Endothelial cell of umbilical vein (primary cell): ENCODE data around the gene LYVE1.

Experiments
- EZH2 ChIP-seq: IDR thresholded peaks from 2 replicates; pipeline ENCODE4 v1.6.1; 2012; ENCODE audit warnings: borderline replicate concordance, low read depth, mild to moderate bottlenecking, moderate library complexity, low read length, inconsistent platforms; ENCODE audit not compliant: severe bottlenecking
- FOS ChIP-seq: IDR thresholded peaks from 2 replicates; pipeline ENCODE4 v1.6.1; 2011; ENCODE audit warnings: mild to moderate bottlenecking, low read length, moderate library complexity, borderline replicate concordance; ENCODE audit not compliant: insufficient read depth
- GATA2 ChIP-seq: IDR thresholded peaks from 2 replicates; pipeline ENCODE4 v1.7.0; 2011; ENCODE audit warnings: low read depth, mild to moderate bottlenecking, moderate library complexity, mixed read lengths, low read length; ENCODE audit not compliant: insufficient read length, insufficient read depth
- JUN ChIP-seq: IDR thresholded peaks from 2 replicates; pipeline ENCODE4 v1.6.1; 2011; ENCODE audit warnings: borderline replicate concordance, low read depth; ENCODE audit not compliant: insufficient read length, insufficient read depth
- MYC ChIP-seq: IDR thresholded peaks from one replicate; pipeline ENCODE4 v1.6.1; 2011; ENCODE audit warnings: mild to moderate bottlenecking, low read depth, low read length
- POLR2A ChIP-seq: IDR thresholded peaks from 2 replicates; pipeline ENCODE4 v1.6.1; 2012; ENCODE audit warnings: low read depth, mild to moderate bottlenecking, control low read depth, low read length
- POLR2AphosphoS5 ChIP-seq: IDR thresholded peaks from 2 replicates; pipeline ENCODE4 v1.6.1; 2012; ENCODE audit warnings: low read depth, mild to moderate bottlenecking, control low read depth, low read length, moderate library complexity; ENCODE audit not compliant: insufficient read depth
- TF ChIP-seq, protein P1 (sequence below), 2 donors: IDR thresholded peaks; 1 replicate in 1 of 2; 2 replicates in 1 of 2; pipeline ENCODE4 v1.5.1; 2011; ENCODE audit warnings: low read length in 2 of 2, mild to moderate bottlenecking in 2 of 2, moderate library complexity in 2 of 2, control low read depth in 1 of 2, inconsistent platforms in 1 of 2, low read depth in 1 of 2; ENCODE audit not compliant: insufficient read depth in 1 of 2; ENCODE audit errors: extremely low read depth in 1 of 2
- TF ChIP-seq, protein P2 (sequence below): IDR thresholded peaks from 2 replicates; pipeline ENCODE4 v1.6.1; 2011; ENCODE audit not compliant: insufficient read depth, insufficient read length

DNA sequence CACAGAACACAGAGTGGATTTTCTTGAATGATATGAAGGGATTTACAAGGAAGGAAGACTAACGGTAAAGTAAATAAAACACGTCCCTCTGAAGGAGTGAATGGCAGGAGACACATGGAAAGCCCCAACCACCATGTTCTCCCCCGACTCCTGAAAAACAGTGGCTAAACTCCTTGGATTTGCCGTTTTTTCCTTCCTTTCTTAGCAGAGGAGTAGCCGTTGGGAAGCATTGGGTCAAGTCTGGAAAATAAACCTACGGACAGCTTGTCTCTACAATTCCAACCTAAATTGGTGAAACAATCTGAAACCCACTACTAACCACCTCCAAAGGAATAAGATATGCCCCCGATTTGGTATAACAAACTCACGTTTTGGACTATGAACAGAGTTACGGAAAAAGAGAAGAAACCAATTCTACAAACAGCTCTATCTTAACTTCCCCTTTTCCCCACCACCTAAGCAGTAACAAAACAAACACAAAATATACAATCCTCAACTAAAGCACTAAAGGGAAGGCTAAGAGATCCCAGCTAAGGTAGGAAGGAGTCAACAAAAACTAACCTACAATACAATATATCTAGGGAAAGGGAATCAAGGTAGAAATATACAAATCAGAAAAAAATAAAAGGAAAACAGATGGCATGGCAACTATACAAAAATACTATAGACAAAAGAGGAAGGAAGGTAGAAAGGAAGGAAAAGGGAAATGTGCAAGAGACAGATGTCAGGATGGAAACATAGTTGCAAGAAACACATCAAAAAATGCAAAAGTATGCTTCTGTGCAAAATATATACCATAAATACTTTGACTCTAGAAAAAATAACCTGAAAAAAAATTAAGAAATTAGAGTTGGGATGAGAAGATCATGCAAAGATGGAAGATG is 43.8 kb upstream of the LYVE1 start:
- TF ChIP-seq, protein P1, sequence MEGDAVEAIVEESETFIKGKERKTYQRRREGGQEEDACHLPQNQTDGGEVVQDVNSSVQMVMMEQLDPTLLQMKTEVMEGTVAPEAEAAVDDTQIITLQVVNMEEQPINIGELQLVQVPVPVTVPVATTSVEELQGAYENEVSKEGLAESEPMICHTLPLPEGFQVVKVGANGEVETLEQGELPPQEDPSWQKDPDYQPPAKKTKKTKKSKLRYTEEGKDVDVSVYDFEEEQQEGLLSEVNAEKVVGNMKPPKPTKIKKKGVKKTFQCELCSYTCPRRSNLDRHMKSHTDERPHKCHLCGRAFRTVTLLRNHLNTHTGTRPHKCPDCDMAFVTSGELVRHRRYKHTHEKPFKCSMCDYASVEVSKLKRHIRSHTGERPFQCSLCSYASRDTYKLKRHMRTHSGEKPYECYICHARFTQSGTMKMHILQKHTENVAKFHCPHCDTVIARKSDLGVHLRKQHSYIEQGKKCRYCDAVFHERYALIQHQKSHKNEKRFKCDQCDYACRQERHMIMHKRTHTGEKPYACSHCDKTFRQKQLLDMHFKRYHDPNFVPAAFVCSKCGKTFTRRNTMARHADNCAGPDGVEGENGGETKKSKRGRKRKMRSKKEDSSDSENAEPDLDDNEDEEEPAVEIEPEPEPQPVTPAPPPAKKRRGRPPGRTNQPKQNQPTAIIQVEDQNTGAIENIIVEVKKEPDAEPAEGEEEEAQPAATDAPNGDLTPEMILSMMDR (IDR thresholded peaks at IDR 0.05; ENCODE audit: extremely low read depth in 1 of 2, insufficient read depth in 1 of 2, low read depth in 1 of 2, low read length in 2 of 2) = no peak
- no peak for TF ChIP-seq POLR2AphosphoS5
- no peak for TF ChIP-seq POLR2A
- TF ChIP-seq EZH2 = no peak
- no peak for TF ChIP-seq JUN
- no peak for TF ChIP-seq FOS
- TF ChIP-seq, protein P2, sequence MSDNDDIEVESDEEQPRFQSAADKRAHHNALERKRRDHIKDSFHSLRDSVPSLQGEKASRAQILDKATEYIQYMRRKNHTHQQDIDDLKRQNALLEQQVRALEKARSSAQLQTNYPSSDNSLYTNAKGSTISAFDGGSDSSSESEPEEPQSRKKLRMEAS = no peak
- no peak for TF ChIP-seq MYC
- TF ChIP-seq GATA2 = no peak
